Type B pancreatic cell (in vitro differentiated cells): ENCODE measurements around the gene MT1F. TPM values are rescaled to one million over a fixed set of nuclear protein-coding genes. Genes with fewer than 3 reads are reported as not detected.
A peak's percentile ranks its signal among the peaks of the same experiment; 100 is the strongest.

Source experiments
- DNase-seq: peaks from one replicate; pipeline ENCODE4 v3.0.0; 2021; ENCODE audit warnings: mixed read lengths; ENCODE audit not compliant: unreplicated experiment; ENCODE audit errors: extremely low spot score
- H3K27ac Mint-ChIP-seq: 2 replicates; pipeline ENCODE4 v1.8.0; 2021; ENCODE audit warnings: mild to moderate bottlenecking, mixed read lengths
- H3K27me3 Mint-ChIP-seq: 2 replicates; pipeline ENCODE4 v1.8.0; 2021; ENCODE audit warnings: mixed read lengths
- H3K36me3 Mint-ChIP-seq: 2 replicates; pipeline ENCODE4 v1.8.0; 2021; ENCODE audit warnings: mixed read lengths
- H3K4me1 Mint-ChIP-seq: one replicate; pipeline ENCODE4 v1.8.0; 2021; ENCODE audit warnings: mixed read lengths; ENCODE audit not compliant: unreplicated experiment
- H3K4me3 Mint-ChIP-seq: 2 replicates; pipeline ENCODE4 v1.8.0; 2021; ENCODE audit warnings: mild to moderate bottlenecking, mixed read lengths
- H3K9me3 Mint-ChIP-seq: 2 replicates; pipeline ENCODE4 v1.8.0; 2021; ENCODE audit warnings: mixed read lengths
- CTCF ChIP-seq: fragments of 200-600 bp; sonication (generic); conservative IDR thresholded peaks from 2 replicates; pipeline ENCODE4 v1.5.0; 2021; ENCODE audit warnings: antibody characterized with exemption, mild to moderate bottlenecking
- total RNA-seq: library from RNA; stranded (reverse); gene quantifications from 2 replicates; pipeline ENCODE4 v1.2.1, GENCODE V29; 2021; ENCODE audit warnings: low replicate concordance

MT1F gene
- total RNA-seq, 1 donor from 2014 or later = 6.5 TPM

GRCh38 chr16:56643833-56644232 lies 13.9 kb upstream of the MT1F start:
- DNase-seq = no peak
- no peaks in the 10 kb centered on the region for H3K36me3 Mint-ChIP-seq
- H3K4me3 Mint-ChIP-seq = peak overlapping the region; percentile 44
- no peak for TF ChIP-seq CTCF
- H3K27me3 Mint-ChIP-seq = peaks cover 97% of the 10 kb centered on the region
- H3K9me3 Mint-ChIP-seq = no peaks in the 10 kb centered on the region
- H3K4me1 Mint-ChIP-seq = no peaks in the 10 kb centered on the region
- H3K27ac Mint-ChIP-seq = no peak overlapping the region

GRCh38 chr16:56645311-56645710 lies 12.4 kb upstream of the MT1F start:
- Mint-ChIP-seq H3K4me1 (no peaks in the 10 kb centered on the region), H3K36me3 (no peaks in the 10 kb centered on the region), H3K27me3 (peaks cover 97% of the 10 kb centered on the region), H3K4me3 (no peak overlapping the region), H3K27ac (no peak overlapping the region), H3K9me3 (no peaks in the 10 kb centered on the region)
- DNase-seq = no peak
- TF ChIP-seq CTCF = no peak

GRCh38 chr16:56645838-56646237 lies 11.9 kb upstream of the MT1F start:
- DNase-seq = no peak
- Mint-ChIP-seq H3K27ac (no peak overlapping the region), H3K27me3 (peaks cover 97% of the 10 kb centered on the region)

GRCh38 chr16:56647641-56648431 lies 9.9 kb upstream of the MT1F start:
- H3K4me1 Mint-ChIP-seq = no peaks in the 10 kb centered on the region
- H3K36me3 Mint-ChIP-seq = no peaks in the 10 kb centered on the region
- no peak for DNase-seq
- no peak for TF ChIP-seq CTCF
- no peak overlapping the region for H3K27ac Mint-ChIP-seq
- no peaks in the 10 kb centered on the region for H3K9me3 Mint-ChIP-seq
- peaks cover 97% of the 10 kb centered on the region for H3K27me3 Mint-ChIP-seq
- H3K4me3 Mint-ChIP-seq = no peak overlapping the region

More at GRCh38 chr16:56645838-56646237, 11.9 kb upstream of the MT1F start:
- no peaks in the 10 kb centered on the region for H3K9me3 Mint-ChIP-seq
- no peak for TF ChIP-seq CTCF
- no peaks in the 10 kb centered on the region for H3K36me3 Mint-ChIP-seq
- H3K4me3 Mint-ChIP-seq = no peak overlapping the region
- H3K4me1 Mint-ChIP-seq = no peaks in the 10 kb centered on the region

GRCh38 chr16:56649271-56649670 lies 8.5 kb upstream of the MT1F start:
- TF ChIP-seq CTCF = no peak
- Mint-ChIP-seq H3K36me3 (no peaks in the 10 kb centered on the region), H3K27me3 (peaks cover 97% of the 10 kb centered on the region), H3K4me3 (no peak overlapping the region), H3K27ac (no peak overlapping the region), H3K4me1 (no peaks in the 10 kb centered on the region), H3K9me3 (no peaks in the 10 kb centered on the region)
- no peak for DNase-seq
